Stimulated activated CD4-positive, alpha-beta T cell treated with anti-CD3 and anti-CD28 coated beads, Interleukin-1b, Interleukin-23, amount 100 ng/mL, for 1 hour (primary cell): ENCODE results near the gene SULT1A3.
"Not testable (repeated sequence)": the region's sequence is repeated elsewhere in the genome, so short reads cannot be mapped to it uniquely, and the experiment has no call there.

Source experiments
- DNase-seq, 2 donors: peaks; one replicate each; pipeline ENCODE4 v3.0.0-alpha.2; 2020; ENCODE audit warnings: low read depth in 2 of 2

SULT1A3 gene

DNA sequence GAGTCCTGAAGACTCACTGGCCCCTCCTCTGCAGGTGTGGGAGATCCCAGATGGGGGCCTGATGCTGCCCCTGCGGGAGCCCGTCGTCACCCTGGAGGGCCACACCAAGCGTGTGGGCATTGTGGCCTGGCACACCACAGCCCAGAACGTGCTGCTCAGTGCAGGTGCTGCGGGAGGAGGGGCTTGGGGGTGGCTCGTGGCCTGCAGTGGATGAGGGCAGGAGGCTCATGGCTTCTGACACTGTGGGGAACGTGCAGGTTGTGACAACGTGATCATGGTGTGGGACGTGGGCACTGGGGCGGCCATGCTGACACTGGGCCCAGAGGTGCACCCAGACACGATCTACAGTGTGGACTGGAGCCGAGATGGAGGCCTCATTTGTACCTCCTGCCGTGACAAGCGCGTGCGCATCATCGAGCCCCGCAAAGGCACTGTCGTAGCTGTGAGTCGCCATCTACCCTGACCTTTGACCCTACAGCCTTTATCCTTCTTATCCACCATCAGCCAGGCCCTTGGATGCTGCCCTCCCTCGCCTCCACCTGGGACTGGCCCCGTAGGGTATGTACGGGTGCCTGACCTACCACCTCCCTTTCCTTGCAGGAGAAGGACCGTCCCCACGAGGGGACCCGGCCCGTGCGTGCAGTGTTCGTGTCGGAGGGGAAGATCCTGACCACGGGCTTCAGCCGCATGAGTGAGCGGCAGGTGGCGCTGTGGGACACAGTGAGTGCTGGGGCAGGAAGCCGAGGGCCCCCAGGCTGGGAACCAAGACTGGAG lies 12.1 kb upstream of the SULT1A3 start:
- peak; percentile 73 to 88 for DNase-seq

DNA sequence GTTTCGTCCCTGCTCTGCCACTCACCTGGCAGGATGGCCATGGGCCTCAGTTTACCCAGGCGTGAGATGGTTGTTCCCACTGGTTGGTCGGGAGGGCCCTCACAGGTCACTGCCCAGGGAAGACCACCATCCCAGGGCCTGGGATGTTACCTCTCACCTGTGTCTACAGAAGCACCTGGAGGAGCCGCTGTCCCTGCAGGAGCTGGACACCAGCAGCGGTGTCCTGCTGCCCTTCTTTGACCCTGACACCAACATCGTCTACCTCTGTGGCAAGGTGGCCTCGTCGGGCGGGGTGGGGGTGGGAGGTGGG lies 11.5 kb upstream of the SULT1A3 start:
- DNase-seq = no peak

DNA sequence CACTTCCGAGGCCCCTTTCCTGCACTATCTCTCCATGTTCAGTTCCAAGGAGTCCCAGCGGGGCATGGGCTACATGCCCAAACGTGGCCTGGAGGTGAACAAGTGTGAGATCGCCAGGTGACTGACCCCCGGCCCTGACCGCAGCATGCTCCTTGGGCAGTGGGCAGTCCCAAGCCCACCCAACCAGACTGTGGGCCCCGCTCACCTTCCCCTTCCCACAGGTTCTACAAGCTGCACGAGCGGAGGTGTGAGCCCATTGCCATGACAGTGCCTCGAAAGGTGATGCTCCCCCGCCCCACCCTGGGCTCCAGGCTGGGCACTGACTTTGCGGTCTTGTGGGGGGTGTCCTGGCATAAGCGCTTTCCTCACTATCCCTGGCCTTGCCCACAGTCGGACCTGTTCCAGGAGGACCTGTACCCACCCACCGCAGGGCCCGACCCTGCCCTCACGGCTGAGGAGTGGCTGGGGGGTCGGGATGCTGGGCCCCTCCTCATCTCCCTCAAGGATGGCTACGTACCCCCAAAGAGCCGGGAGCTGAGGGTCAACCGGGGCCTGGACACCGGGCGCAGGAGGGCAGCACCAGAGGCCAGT lies 11.0 kb upstream of the SULT1A3 start:
- DNase-seq = no peak

DNA sequence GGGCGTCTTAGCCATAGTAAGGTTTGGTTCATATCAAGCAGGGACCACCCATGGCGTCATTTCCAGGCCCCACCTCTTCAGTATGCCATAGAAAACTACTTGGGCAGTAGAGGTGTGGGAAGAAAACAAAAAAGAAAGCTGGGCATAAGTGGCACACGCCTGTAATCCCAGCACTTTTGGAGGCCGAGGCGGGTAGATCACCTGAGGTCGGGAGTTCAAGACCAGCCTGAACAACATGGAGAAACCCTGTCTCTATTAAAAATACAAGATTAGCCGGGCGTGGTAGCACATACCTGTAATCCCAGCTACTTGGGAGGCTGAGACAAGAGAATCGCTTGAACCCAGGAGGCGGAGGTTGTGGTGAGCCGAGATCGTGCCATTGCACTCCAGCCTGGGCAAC lies 7.9 kb upstream of the SULT1A3 start:
- DNase-seq = not testable (repeated sequence)

DNA sequence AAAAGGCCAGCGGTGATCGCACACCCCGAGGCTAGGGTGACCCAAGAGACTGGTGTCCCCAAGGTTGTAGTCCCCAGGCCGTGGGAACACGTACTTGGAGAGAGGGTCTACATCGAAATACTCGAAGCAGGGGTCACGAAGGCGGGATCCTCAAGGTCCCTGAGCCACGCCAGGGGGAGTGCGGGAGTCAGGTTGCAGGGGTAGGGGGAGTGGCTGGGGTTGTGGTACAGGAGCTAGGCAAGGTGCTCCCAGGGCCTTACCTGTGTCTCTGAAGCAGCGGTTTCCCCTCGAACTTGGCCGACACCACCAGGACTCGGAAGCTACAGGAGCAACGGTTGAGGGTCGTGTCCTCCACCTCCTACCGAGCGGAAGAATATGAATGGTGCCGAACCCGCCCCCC lies 6.0 kb upstream of the SULT1A3 start:
- not testable (repeated sequence) for DNase-seq

DNA sequence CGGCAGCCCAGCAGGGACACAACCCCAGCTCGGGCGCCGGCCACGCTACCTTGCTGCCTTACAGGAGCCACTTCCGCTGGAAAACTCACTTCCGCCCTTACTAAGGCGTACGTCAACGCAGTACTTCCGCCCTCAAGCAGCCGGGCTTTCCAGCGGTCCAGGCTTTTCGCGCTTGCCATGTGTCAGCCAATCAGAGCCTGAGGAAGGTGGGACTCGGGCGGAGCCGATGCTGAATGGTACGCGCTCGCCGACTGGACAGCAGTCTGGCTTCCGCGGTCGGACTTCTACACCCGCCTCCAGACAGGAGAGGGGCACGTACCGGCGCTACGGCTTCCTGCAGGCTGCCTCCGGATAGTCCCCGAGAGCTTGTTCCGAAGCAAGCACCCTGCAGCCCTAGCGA lies 5.4 kb upstream of the SULT1A3 start, which contains the start of the genes BOLA2B and SLX1A:
BOLA2B (minus strand) TSS at position 52 of the 400 bp plus-strand sequence. CDS start 71 bp downstream, outside the sequence.
SLX1A (plus strand) TSS at position 261 of the 400 bp plus-strand sequence. CDS start 210 bp downstream, outside the sequence.
- DNase-seq = not testable (repeated sequence)

DNA sequence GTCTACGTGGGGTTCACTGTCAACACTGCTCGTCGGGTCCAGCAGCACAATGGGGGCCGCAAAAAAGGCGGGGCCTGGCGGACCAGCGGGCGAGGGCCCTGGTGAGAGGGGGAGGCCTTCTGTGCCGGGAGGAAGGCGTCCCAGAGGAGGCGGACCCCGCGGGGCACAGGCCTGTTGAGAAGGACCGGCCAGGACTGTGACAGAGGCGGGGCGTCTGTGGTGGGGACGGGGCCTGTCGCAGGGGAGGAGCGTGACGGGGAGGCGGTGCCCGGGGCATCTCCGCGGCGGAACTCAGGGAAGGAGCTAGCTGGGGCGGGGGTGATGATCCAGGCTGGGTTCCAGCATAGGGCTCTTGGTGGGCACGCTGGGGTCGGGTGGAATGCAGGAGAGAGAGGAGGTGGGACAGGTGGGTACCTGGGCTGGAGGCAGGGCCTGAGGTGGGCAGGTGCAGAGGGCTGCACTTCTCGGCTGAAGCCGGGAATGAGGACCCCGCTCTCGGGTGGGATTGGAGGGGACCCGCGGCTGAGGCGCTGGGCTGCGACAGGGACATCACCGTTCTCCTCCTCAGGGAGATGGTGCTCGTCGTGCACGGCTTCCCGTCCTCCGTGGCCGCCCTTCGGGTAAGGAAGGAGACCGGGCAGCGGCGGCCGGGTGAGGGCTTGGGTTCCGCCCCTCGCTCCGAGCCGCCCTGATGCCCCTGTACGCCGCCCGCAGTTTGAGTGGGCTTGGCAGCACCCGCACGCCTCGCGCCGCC lies 4.7 kb upstream of the SULT1A3 start:
- not testable (repeated sequence) for DNase-seq

DNA sequence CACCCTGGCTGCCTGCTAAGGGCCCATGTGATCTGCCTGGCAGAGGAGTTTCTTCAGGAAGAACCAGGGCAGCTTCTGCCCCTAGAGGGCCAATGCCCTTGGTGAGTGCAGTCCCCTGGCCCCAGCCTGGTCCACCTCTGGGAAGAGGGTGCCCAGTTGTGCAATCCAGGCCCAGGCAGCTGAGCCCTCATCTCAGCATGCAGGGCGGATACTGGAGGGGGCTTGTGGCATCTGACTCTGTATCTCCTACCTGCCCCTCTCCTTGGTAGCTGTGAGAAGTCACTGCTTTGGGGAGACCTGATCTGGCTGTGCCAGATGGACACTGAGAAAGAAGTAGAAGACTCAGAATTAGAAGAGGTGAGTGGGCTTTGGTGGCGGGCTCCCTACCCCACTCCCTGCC lies 2.1 kb upstream of the SULT1A3 start:
- DNase-seq = not testable (repeated sequence)

DNA sequence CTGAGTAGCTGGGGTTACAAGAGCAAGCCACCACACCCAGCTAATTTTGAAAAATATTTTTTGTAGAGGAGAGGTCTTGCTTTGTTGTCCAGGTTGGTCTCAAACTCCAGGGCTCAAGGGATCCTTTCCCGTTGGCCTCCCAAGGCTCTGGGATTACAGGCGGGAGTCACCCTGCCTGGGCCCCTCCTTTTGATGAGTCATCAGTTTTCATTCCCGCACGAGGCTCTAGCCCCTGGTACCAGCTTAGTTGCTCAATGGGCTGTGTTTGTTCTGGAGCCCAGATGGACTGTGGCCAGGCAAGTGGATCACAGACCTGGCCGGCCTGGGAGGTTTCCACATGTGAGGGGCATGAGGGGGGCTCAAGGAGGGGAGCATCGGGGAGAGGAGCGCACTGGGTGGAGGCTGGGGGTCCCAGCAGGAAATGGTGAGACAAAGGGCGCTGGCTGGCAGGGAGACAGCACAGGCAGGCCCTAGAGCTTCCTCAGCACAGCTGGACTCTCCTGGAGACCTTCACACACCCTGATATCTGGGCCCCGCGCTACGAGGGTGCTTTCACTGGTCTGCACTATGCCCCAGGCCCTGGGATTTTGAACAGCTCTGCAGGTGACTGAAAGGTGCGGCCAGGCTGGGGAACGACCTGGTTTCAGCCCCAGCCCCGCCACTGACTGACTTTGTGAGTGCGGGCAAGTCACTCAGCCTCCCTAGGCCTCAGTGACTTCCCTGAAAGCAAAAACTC lies 721 bp downstream of the SULT1A3 start:
- not testable (repeated sequence) for DNase-seq

DNA sequence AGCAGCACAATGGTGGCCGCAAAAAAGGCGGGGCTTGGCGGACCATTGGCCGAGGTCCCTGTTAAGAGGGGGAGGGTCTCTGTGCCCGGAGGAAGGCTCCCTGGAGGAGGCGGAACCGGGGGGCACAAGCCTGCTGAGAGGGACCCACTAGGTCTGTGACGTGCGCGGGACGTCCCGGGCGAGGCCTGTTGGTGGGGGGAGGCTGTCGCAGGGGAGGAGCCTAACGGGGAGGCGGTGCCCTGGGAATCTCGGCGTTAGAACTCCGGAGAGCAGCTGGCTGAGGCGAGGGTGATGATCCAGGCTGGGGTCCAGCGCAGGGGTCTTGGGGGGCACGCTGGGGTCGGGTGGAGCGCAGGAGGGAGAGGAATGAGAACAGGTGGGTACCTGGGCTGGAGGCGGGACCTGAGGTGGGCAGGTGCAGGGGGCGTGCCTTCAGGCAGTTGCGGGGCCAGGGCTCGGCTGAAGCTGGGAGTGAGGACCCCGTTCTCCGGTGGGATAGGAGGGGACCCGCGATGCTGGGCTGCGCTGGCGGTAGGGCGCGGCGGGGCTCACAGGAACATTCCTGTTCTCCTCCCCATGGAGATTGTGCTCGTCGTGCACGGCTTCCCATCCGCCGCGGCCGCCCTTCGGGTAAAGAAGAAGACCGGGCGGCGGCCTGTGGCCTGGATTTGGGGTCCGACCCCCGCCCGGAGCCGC lies 6.6 kb downstream of the SULT1A3 start:
- DNase-seq = not testable (repeated sequence)

DNA sequence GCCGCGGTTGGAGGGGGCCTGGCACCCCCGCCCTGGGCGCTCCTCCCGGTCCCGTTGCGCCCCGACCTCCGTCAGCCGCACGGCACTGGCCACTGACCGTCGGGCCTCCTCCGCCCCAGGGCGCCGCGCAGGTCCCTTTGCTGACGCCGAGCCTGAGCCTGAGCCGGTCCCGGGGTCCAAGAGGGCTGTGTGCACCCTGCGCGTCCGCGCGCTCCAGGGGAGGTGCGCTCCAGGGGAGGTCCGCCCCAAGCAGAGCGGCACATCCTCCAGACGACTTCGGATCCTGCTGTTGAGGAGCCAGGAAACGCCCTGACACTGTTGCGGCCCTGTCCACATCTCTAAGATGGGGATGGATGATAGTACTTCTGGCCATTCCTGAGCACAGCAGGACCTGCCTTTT lies 7.2 kb downstream of the SULT1A3 start:
- not testable (repeated sequence) for DNase-seq

DNA sequence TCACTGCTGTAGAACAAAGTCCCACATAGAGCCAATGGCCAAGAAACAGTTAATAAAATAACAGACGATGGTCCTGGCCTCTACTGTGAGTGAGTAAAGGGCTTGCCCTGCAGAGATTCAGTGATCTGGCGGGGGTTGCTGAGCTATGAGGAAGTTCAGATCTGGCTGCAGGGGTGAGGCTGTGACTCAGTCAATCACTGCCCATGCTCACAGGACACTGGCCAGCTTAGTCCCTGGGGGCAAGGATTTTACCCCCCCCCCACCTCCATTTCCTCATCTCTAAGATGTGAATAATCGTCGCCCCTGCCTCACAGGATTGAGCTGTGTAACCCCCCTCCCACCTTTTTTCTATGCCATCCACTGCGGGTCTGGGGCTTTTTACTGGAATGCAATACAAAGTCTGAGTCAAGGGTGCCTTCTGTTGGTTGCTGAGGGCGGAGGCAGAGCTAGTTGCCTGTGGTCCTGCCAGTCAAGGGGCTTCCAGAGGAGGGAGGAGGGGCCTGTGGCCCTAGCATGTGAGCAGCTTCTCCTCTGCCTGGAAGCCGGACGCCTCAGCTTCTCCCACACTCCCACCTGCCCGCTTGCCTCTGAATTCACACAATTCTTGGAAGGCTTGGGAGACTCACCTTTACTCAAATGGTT lies 8.1 kb downstream of the SULT1A3 start:
- DNase-seq = not testable (repeated sequence)

DNA sequence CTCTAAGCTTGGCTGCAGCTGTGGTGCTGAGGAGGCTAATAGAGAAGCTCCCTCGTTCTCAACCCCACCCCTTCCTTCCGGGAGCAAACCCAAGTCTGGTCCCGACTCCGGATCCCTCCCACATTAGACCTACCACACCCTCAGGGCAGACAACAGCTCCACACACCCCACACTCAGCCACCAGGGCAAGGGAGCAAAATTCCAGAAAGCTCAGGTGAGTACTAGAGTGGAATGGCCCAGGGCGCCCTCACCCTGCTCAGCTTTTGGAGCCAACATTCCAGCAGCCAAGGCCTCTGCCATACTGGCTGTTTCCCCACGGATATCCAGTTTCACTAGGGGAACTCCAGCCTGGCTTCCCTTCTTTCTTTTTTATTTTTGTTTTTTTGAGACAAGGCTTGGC lies 10.0 kb downstream of the SULT1A3 start:
- not testable (repeated sequence) for DNase-seq

DNA sequence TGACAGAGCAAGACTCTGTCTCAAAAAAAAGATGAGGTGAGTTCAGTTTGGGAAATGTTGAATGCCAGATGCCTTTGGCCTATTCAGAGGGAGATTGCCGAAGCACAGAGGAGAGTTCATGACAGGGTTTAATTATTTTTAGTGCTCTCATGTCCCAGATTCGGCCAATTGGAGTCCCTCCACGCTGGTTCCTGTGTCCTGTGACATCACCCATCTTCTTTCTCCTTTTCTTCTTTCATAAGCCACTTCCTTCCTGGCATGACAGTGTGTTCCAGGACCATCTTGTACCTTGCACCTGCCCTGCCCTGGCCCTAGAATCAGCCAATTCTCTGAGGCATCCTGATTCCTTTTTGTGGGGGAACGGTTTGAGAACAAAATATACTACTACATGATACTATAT lies 12.4 kb downstream of the SULT1A3 start:
- not testable (repeated sequence) for DNase-seq

DNA sequence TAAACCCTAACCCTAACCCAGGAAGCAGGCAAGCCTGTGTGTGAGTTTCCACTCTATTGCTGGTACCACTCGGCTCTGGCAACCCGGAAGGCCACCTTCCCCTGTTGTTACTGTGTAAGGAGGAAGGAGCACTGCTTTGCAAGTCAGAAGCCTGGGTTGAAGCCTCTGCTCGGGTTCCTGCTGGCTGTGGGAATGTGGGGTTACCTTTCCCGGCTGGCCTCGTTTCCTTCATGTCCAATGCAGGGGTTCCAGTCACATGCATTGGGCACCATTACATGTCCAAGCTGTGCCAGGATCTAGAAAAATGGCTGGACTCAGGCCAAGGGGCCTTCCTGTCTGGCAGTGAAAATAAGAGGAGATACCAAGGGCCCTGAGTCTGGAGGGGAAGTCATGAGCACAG lies 18.0 kb downstream of the SULT1A3 start:
- not testable (repeated sequence) for DNase-seq

DNA sequence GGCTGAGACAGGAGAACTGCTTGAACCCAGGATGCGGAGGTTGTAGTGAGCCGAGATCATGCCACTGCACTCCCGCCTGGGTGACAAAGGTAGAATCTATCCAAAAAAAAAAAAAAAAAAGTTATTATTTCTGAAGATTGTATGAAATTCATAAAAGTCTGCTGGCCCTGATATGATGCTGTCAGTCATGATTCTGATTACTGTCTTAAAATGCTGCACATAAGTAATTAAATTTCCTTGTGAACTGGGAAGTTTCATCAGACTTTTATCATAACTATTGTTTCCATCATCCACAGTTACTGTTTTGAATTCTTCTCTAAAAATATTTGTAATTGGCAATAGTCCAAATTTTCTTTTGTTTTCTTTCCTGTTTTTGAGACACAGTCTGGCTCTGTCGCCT lies 49.3 kb downstream of the SULT1A3 start, which contains the start of gene NPIPB13:
NPIPB13 (minus strand) TSS at position 101 of the 400 bp plus-strand sequence. CDS start 2,906 bp downstream, outside the sequence.
- not testable (repeated sequence) for DNase-seq
